NT2/D1 (cell line): Measurements from ENCODE around the gene NPAS3.

Experiments used
- DNase-seq: peaks from one replicate; pipeline ENCODE4 v3.0.0-alpha.2; 2011; ENCODE audit warnings: low read depth, low spot score
- H3K27me3 ChIP-seq: 2 replicates; pipeline ENCODE4 v1.6.0; 2011; ENCODE audit warnings: mild to moderate bottlenecking; ENCODE audit not compliant: insufficient read length, insufficient read depth
- H3K36me3 ChIP-seq: 2 replicates; pipeline ENCODE4 v1.6.1; 2011; ENCODE audit warnings: mild to moderate bottlenecking, low read length, mixed read lengths; ENCODE audit not compliant: insufficient read depth, insufficient read length
- H3K4me1 ChIP-seq: 2 replicates; pipeline ENCODE4 v1.5.1; 2011; ENCODE audit not compliant: insufficient read depth, insufficient read length
- H3K4me3 ChIP-seq: 2 replicates; pipeline ENCODE4 v1.5.1; 2011; ENCODE audit warnings: low read depth; ENCODE audit not compliant: insufficient read length
- H3K9ac ChIP-seq: 2 replicates; pipeline ENCODE4 v1.6.0; 2011; ENCODE audit warnings: low read depth; ENCODE audit not compliant: insufficient read length
- H3K9me3 ChIP-seq: 2 replicates; pipeline ENCODE4 v1.5.1; 2011; ENCODE audit warnings: mild to moderate bottlenecking, low read length; ENCODE audit not compliant: insufficient read depth
- SUZ12 ChIP-seq: IDR thresholded peaks from 2 replicates; pipeline ENCODE4 v1.6.1; 2011; ENCODE audit not compliant: insufficient read length, insufficient read depth; ENCODE audit errors: extremely low read depth
- YY1 ChIP-seq: IDR thresholded peaks from 2 replicates; pipeline ENCODE4 v1.6.1; 2011; ENCODE audit not compliant: insufficient read length, insufficient read depth
- ZNF274 ChIP-seq: IDR thresholded peaks from 2 replicates; pipeline ENCODE4 v1.6.1; 2011; ENCODE audit warnings: mild to moderate bottlenecking, low read depth, low read length

Gene NPAS3

GRCh38 chr14:33393895-33394368 lies 455.3 kb downstream of the NPAS3 start:
- H3K4me3 ChIP-seq: no peak overlapping the region
- no peak for DNase-seq
- H3K36me3 ChIP-seq: no peaks in the 10 kb centered on the region
- TF ChIP-seq ZNF274 (no peak), SUZ12 (no peak), YY1 (no peak)
- H3K9ac ChIP-seq: no peak overlapping the region
- H3K4me1 ChIP-seq: no peaks in the 10 kb centered on the region
- no peaks in the 10 kb centered on the region for H3K27me3 ChIP-seq
- H3K9me3 ChIP-seq: no peaks in the 10 kb centered on the region

GRCh38 chr14:33401311-33401710 lies 462.6 kb downstream of the NPAS3 start:
- Histone ChIP-seq H3K9me3 (peaks cover 40% of the 10 kb centered on the region), H3K27me3 (no peaks in the 10 kb centered on the region)
- TF ChIP-seq YY1 (no peak), ZNF274 (no peak), SUZ12 (no peak)

GRCh38 chr14:33402604-33403003 lies 463.9 kb downstream of the NPAS3 start:
- TF ChIP-seq ZNF274 (no peak), SUZ12 (no peak)
- Histone ChIP-seq H3K27me3 (no peaks in the 10 kb centered on the region), H3K4me1 (no peaks in the 10 kb centered on the region), H3K9ac (no peak overlapping the region), H3K36me3 (no peaks in the 10 kb centered on the region), H3K9me3 (peaks cover 52% of the 10 kb centered on the region), H3K4me3 (no peak overlapping the region)
- DNase-seq: no peak

More at GRCh38 chr14:33401311-33401710, 462.6 kb downstream of the NPAS3 start:
- Histone ChIP-seq H3K9ac (no peak overlapping the region), H3K4me1 (no peaks in the 10 kb centered on the region), H3K36me3 (no peaks in the 10 kb centered on the region), H3K4me3 (no peak overlapping the region)
- no peak for DNase-seq

- H3K27me3 ChIP-seq: no peaks in the 10 kb centered on the region
- peaks cover 58% of the 10 kb centered on the region for H3K9me3 ChIP-seq
- DNase-seq: no peak
- no peaks in the 10 kb centered on the region for H3K4me1 ChIP-seq
- no peak for TF ChIP-seq ZNF274
- no peak for TF ChIP-seq YY1
- no peak for TF ChIP-seq SUZ12
- H3K9ac ChIP-seq: no peak overlapping the region
- H3K36me3 ChIP-seq: no peaks in the 10 kb centered on the region
- no peak overlapping the region for H3K4me3 ChIP-seq
Measured at GRCh38 chr14:33404054-33404453, 465.4 kb downstream of the NPAS3 start.

- H3K4me3 ChIP-seq: no peak overlapping the region
- H3K4me1 ChIP-seq: no peaks in the 10 kb centered on the region
- H3K9me3 ChIP-seq: peaks cover 58% of the 10 kb centered on the region
- no peaks in the 10 kb centered on the region for H3K27me3 ChIP-seq
- H3K9ac ChIP-seq: no peak overlapping the region
- TF ChIP-seq ZNF274 (no peak), SUZ12 (no peak), YY1 (no peak)
- no peak for DNase-seq
- H3K36me3 ChIP-seq: no peaks in the 10 kb centered on the region
Measured at GRCh38 chr14:33404964-33405574, 466.4 kb downstream of the NPAS3 start.

- Histone ChIP-seq H3K27me3 (no peaks in the 10 kb centered on the region), H3K9me3 (peaks cover 58% of the 10 kb centered on the region), H3K4me3 (no peak overlapping the region), H3K4me1 (no peaks in the 10 kb centered on the region), H3K36me3 (no peaks in the 10 kb centered on the region), H3K9ac (no peak overlapping the region)
- DNase-seq: no peak
- no peak for TF ChIP-seq YY1
- TF ChIP-seq ZNF274: no peak
- TF ChIP-seq SUZ12: no peak
Measured at GRCh38 chr14:33406766-33407165, 468.1 kb downstream of the NPAS3 start.

GRCh38 chr14:33408291-33408690 lies 469.6 kb downstream of the NPAS3 start:
- TF ChIP-seq YY1: no peak
- no peak for TF ChIP-seq SUZ12
- no peak for TF ChIP-seq ZNF274
- H3K4me1 ChIP-seq: no peaks in the 10 kb centered on the region
- DNase-seq: no peak

More at GRCh38 chr14:33408291-33408690, 469.6 kb downstream of the NPAS3 start:
- Histone ChIP-seq H3K36me3 (no peaks in the 10 kb centered on the region), H3K9ac (no peak overlapping the region), H3K27me3 (no peaks in the 10 kb centered on the region), H3K9me3 (peaks cover 48% of the 10 kb centered on the region), H3K4me3 (no peak overlapping the region)
